IMR-90 (cell line): ENCODE results near the gene ARID5A. TPM values are rescaled to one million over a fixed set of nuclear protein-coding genes. Genes with fewer than 3 reads are reported as not detected.

Source experiments
- ATAC-seq: fragments of 200-7000 bp; cut with Tn5 transposase; 2 replicates; pipeline ENCODE4 v1.9.1; 2020; ENCODE audit warnings: low read depth, mild to moderate bottlenecking, moderate library complexity
- BruUV-seq: library from RNA; stranded (reverse); fragments of 400-500 nt; replicated peaks from 2 replicates; lab custom pipeline; 2021; lab: Mats Ljungman, UMichigan
- CTCF ChIA-PET: fragments of 300-600 bp; formaldehyde crosslinking; extraction: SDS; loops from one replicate; lab custom pipeline; 2021; ENCODE audit warnings: antibody characterized with exemption; lab: Yijun Ruan, JAX
- POLR2A ChIA-PET: fragments of 300-600 bp; sonication (Branson Sonifier 250); formaldehyde crosslinking; loops from one replicate; lab custom pipeline; 2022; ENCODE audit warnings: antibody characterized with exemption; ENCODE audit not compliant: unreplicated experiment; lab: Charles Lee
- DNase-seq: peaks from one replicate; pipeline ENCODE4 v3.0.0; 2013
- H2AFZ ChIP-seq: replicated peaks from 2 replicates; pipeline ENCODE3; 2013; ENCODE audit warnings: low read length, mild to moderate bottlenecking; ENCODE audit not compliant: poor library complexity
- H2AK5ac ChIP-seq: 2 replicates; pipeline ENCODE4 v1.6.1; 2013; ENCODE audit warnings: low read depth, low read length, inconsistent platforms
- H2AK9ac ChIP-seq: replicated peaks from 2 replicates; pipeline ENCODE3; 2013; ENCODE audit warnings: mild to moderate bottlenecking, low read depth, low read length, moderate library complexity; ENCODE audit not compliant: poor library complexity
- H2BK120ac ChIP-seq: 2 replicates; pipeline ENCODE4 v1.6.1; 2013; ENCODE audit warnings: low read depth, low read length, inconsistent platforms
- H2BK15ac ChIP-seq: 3 replicates; pipeline ENCODE4 v1.6.1; 2013; ENCODE audit warnings: low read depth, low read length, inconsistent platforms
- H2BK20ac ChIP-seq: 2 replicates; pipeline ENCODE4 v1.6.1; 2013; ENCODE audit warnings: low read depth, mild to moderate bottlenecking, inconsistent platforms, low read length, moderate library complexity
- H2BK5ac ChIP-seq: 2 replicates; pipeline ENCODE4 v1.6.1; 2013; ENCODE audit warnings: mild to moderate bottlenecking, low read depth, low read length, inconsistent platforms; ENCODE audit not compliant: poor library complexity, severe bottlenecking
- H3K14ac ChIP-seq: replicated peaks from 2 replicates; pipeline ENCODE4 v1.6.1; 2013; ENCODE audit warnings: low read depth, low read length, inconsistent platforms
- H3K18ac ChIP-seq: 2 replicates; pipeline ENCODE4 v1.6.1; 2013; ENCODE audit warnings: low read depth, low read length, control low read depth
- H3K23ac ChIP-seq: 2 replicates; pipeline ENCODE4 v1.6.1; 2013; ENCODE audit warnings: low read depth, low read length, inconsistent platforms
- H3K27ac ChIP-seq: 2 replicates; pipeline ENCODE4 v1.5.1; 2013; ENCODE audit warnings: mild to moderate bottlenecking, control low read depth, low read length; ENCODE audit not compliant: insufficient read depth
- H3K27me3 ChIP-seq: 2 replicates; pipeline ENCODE4 v1.6.1; 2013; ENCODE audit warnings: low read length; ENCODE audit not compliant: control insufficient read depth, insufficient read depth
- H3K36me3 ChIP-seq: 2 replicates; pipeline ENCODE4 v1.6.1; 2013; ENCODE audit warnings: low read length, mixed read lengths; ENCODE audit not compliant: control insufficient read depth, insufficient read depth
- H3K4ac ChIP-seq: 2 replicates; pipeline ENCODE4 v1.6.1; 2013; ENCODE audit warnings: low read depth, low read length, inconsistent platforms
- H3K4me1 ChIP-seq: 2 replicates; pipeline ENCODE4 v1.6.1; 2013; ENCODE audit warnings: low read length, mixed read lengths; ENCODE audit not compliant: control insufficient read depth, insufficient read depth
- H3K4me2 ChIP-seq: 2 replicates; pipeline ENCODE4 v1.6.1; 2013; ENCODE audit warnings: low read depth, mild to moderate bottlenecking, control low read depth, low read length, moderate library complexity
- H3K4me3 ChIP-seq: 2 replicates; pipeline ENCODE4 v1.5.1; 2013; ENCODE audit warnings: low read depth, mild to moderate bottlenecking, control low read depth, low read length, moderate library complexity; ENCODE audit not compliant: insufficient read depth
- H3K56ac ChIP-seq: 2 replicates; pipeline ENCODE4 v1.6.1; 2013; ENCODE audit warnings: low read length, inconsistent platforms; ENCODE audit not compliant: insufficient read depth; ENCODE audit errors: extremely low read depth
- H3K79me1 ChIP-seq, 2 experiments: 2 replicates each; pipeline ENCODE4 v1.6.1; 2013; ENCODE audit warnings: low read length in 2 of 2, inconsistent platforms in 1 of 2, low read depth in 1 of 2
- H3K9ac ChIP-seq: 2 replicates; pipeline ENCODE4 v1.6.1; 2013; ENCODE audit warnings: low read depth, low read length, control low read depth
- H3K9me1 ChIP-seq: 2 replicates; pipeline ENCODE4 v1.6.1; 2013; ENCODE audit warnings: low read length, inconsistent platforms; ENCODE audit not compliant: insufficient read depth
- H3K9me3 ChIP-seq: 2 replicates; pipeline ENCODE4 v1.6.1; 2013; ENCODE audit warnings: low read length; ENCODE audit not compliant: control insufficient read depth, insufficient read depth
- H4K20me1 ChIP-seq: 2 replicates; pipeline ENCODE4 v1.6.1; 2013; ENCODE audit warnings: low read length, inconsistent platforms; ENCODE audit not compliant: insufficient read depth
- H4K5ac ChIP-seq: 2 replicates; pipeline ENCODE4 v1.6.1; 2013; ENCODE audit warnings: mild to moderate bottlenecking, low read depth, low read length, control low read depth
- H4K8ac ChIP-seq, 2 experiments: 2 replicates each; pipeline ENCODE4 v1.6.1; 2013; ENCODE audit warnings: low read depth in 2 of 2, low read length in 2 of 2, control low read depth in 1 of 2, inconsistent platforms in 1 of 2
- H4K91ac ChIP-seq: 2 replicates; pipeline ENCODE4 v1.6.1; 2013; ENCODE audit warnings: low read depth, low read length, inconsistent platforms; ENCODE audit not compliant: insufficient read depth
- BHLHE40 ChIP-seq: fragments of 150-350 bp; IDR thresholded peaks from 2 replicates; pipeline ENCODE4 v1.6.1; 2016; ENCODE audit warnings: mild to moderate bottlenecking, low read depth, low read length
- CEBPB ChIP-seq: IDR thresholded peaks from 2 replicates; pipeline ENCODE4 v1.6.1; 2012; ENCODE audit warnings: low read depth, low read length, improper control_type of control experiment
- CHD1 ChIP-seq: IDR thresholded peaks from 2 replicates; pipeline ENCODE4 v1.6.1; 2012; ENCODE audit warnings: low read depth, low read length, improper control_type of control experiment
- FOS ChIP-seq: fragments of 150-350 bp; IDR thresholded peaks from 2 replicates; pipeline ENCODE4 v1.6.1; 2016; ENCODE audit warnings: low read depth, low read length
- MAFK ChIP-seq: IDR thresholded peaks from 2 replicates; pipeline ENCODE4 v1.6.1; 2012; ENCODE audit warnings: low read depth, low read length, improper control_type of control experiment
- MAZ ChIP-seq: IDR thresholded peaks from 2 replicates; pipeline ENCODE4 v1.6.1; 2012; ENCODE audit warnings: low read depth, mild to moderate bottlenecking, low read length, improper control_type of control experiment, moderate library complexity, borderline replicate concordance
- MXI1 ChIP-seq: IDR thresholded peaks from 2 replicates; pipeline ENCODE4 v1.6.1; 2012; ENCODE audit warnings: low read depth, mild to moderate bottlenecking, low read length, moderate library complexity, borderline replicate concordance
- NFE2L2 ChIP-seq: fragments of 150-350 bp; IDR thresholded peaks from 2 replicates; pipeline ENCODE4 v1.6.1; 2016; ENCODE audit warnings: low read depth, mild to moderate bottlenecking, low read length
- POLR2A ChIP-seq: IDR thresholded peaks from 2 replicates; pipeline ENCODE4 v1.6.1; 2012; ENCODE audit warnings: mild to moderate bottlenecking, low read depth, low read length
- RAD21 ChIP-seq: IDR thresholded peaks from 2 replicates; pipeline ENCODE4 v1.6.1; 2012; ENCODE audit warnings: low read length, improper control_type of control experiment
- RCOR1 ChIP-seq: IDR thresholded peaks from 2 replicates; pipeline ENCODE4 v1.6.1; 2012; ENCODE audit warnings: mild to moderate bottlenecking, low read length, improper control_type of control experiment; ENCODE audit not compliant: insufficient replicate concordance
- RFX5 ChIP-seq: IDR thresholded peaks from 2 replicates; pipeline ENCODE4 v1.8.0; 2012; ENCODE audit warnings: low read depth, mild to moderate bottlenecking, low read length, moderate library complexity
- SMC3 ChIP-seq: fragments of 150-350 bp; IDR thresholded peaks from 2 replicates; pipeline ENCODE4 v1.6.1; 2016; ENCODE audit warnings: low read depth, mild to moderate bottlenecking, antibody characterized with exemption, low read length, moderate library complexity
- WGBS, 2 experiments: methylation state at CpG; one replicate each; pipeline versions ENCODE4 v1.1.5 to v1.1.7; 2013; ENCODE audit warnings: missing lambda C conversion rate in 2 of 2; ENCODE audit not compliant: insufficient read length in 1 of 2; ENCODE audit errors: extremely low coverage in 2 of 2; 5-methylcytosine and 5-hydroxymethylcytosine counted together
- dilution Hi-C: fragments of 300-500 bp; cut with HindIII; formaldehyde crosslinking; loops from one replicate; pipeline ENCODE4 v1.14.3; 2018; ENCODE audit warnings: low sequenced_read_pairs; ENCODE audit not compliant: unreplicated experiment
- in situ Hi-C: fragments of 300-500 bp; cut with MboI; formaldehyde crosslinking; loops from 3 replicates; pipeline ENCODE4 v1.14.3; 2019; ENCODE audit warnings: low sequenced_read_pairs, inconsistent platforms, mixed read lengths
- intact Hi-C: fragments of 100-400 bp; cut with micrococcal nuclease; formaldehyde crosslinking; loops from 2 replicates; pipeline ENCODE4 v1.10.0; 2022
- polyA plus RNA-seq, 3 experiments: library from polyadenylated mRNA; depleted of rRNA; stranded (reverse); fragments of >200 nt; gene quantifications; 2 replicates each; pipeline ENCODE4 v1.2.3, GENCODE V29; 2012; ENCODE audit warnings: low replicate concordance in 1 of 3
- total RNA-seq: library from RNA; depleted of rRNA; stranded (reverse); fragments of >200 nt; gene quantifications from 2 replicates; pipeline ENCODE4 v1.2.3, GENCODE V29; 2012
- TF ChIP-seq, protein P1 (sequence below): fragments of 150-350 bp; IDR thresholded peaks from 2 replicates; pipeline ENCODE4 v1.6.1; 2017; ENCODE audit warnings: mild to moderate bottlenecking, antibody characterized with exemption, low read length, low read depth
- TF ChIP-seq, protein P2 (sequence below): conservative IDR thresholded peaks from 2 replicates; pipeline ENCODE4 v1.5.1; 2012; ENCODE audit warnings: mild to moderate bottlenecking, low read depth, low read length, improper control_type of control experiment
- TF ChIP-seq, protein P3 (sequence below): fragments of 150-350 bp; IDR thresholded peaks from 2 replicates; pipeline ENCODE4 v1.6.1; 2016; ENCODE audit warnings: low read depth, mild to moderate bottlenecking, low read length, moderate library complexity, borderline replicate concordance

The ARID5A gene
- total and polyA plus RNA-seq, 2 of the 4 experiments (the other 2 are of a cell fraction) = 2.3 to 6.7 TPM

DNA sequence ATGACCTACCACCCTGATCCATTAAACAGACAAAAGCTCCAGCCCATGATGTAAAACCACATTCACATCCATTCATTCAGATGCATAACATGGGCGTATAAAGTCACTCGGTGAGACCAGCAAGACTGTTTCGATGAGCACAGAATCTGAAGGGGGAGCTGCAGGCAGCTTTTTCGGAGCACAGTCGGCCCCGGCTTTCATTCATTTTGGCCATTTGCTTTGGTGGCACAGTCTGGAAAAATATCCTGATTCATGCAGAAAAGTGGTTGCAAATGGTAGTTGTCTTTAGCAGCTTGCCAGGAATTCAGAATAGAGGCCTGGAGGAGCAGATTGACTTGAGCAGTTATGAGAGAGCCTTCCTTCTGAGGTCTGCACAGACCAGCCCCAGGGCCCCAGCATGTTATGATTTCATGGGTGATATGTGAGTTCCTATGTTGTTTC is 11.2 kb downstream of the ARID5A start:
- in situ Hi-C loops = no loop called here
- peaks cover 28% of the 10 kb centered on the region for H3K36me3 ChIP-seq
- 68% methylated on average over 6 of the region's 6 CpGs; no CpG with 5 or more reads in 1 of the 2 experiments for WGBS, 2 experiments
- H4K8ac ChIP-seq = no peak overlapping the region
- H4K20me1 ChIP-seq = peaks cover 8% of the 10 kb centered on the region
- no peak overlapping the region for H2BK20ac ChIP-seq
- H3K23ac ChIP-seq = no peak overlapping the region
- no TSS peak for BruUV-seq
- peak overlapping the region; percentile 1 for H2AK9ac ChIP-seq
- H2AK5ac ChIP-seq = no peak overlapping the region
- no peak overlapping the region for H2BK5ac ChIP-seq
- no peaks in the 10 kb centered on the region for H3K9me3 ChIP-seq
- no peak overlapping the region for H3K4me2 ChIP-seq
- H4K5ac ChIP-seq = no peak overlapping the region
- peaks cover 10 to 24% of the 10 kb centered on the region in 2 experiments; a peak in 3 of 4 replicates for H3K79me1 ChIP-seq
- no peaks in the 10 kb centered on the region for H3K9me1 ChIP-seq
- H2AFZ ChIP-seq = no peak overlapping the region
- ATAC-seq (peak; percentile 56), DNase-seq (peak; percentile 58)
- CTCF ChIA-PET = interaction anchor here (0.6 to 0.9 kb wide), 2 partner anchors 177 to 556 kb away, joined by 3 to 5 read pairs; partner anchors contain the start of gene ANKRD36C
- dilution Hi-C loops = no loop called here
- peaks cover 5% of the 10 kb centered on the region; the same call in 1 of the 2 replicates for H3K4me1 ChIP-seq
- intact Hi-C loops = no loop called here
- TF ChIP-seq BHLHE40 = no peak
- no peak for TF ChIP-seq MAFK
- no peak for TF ChIP-seq MXI1
- TF ChIP-seq RCOR1 = no peak
- no peak for TF ChIP-seq RFX5
- TF ChIP-seq, protein P1, sequence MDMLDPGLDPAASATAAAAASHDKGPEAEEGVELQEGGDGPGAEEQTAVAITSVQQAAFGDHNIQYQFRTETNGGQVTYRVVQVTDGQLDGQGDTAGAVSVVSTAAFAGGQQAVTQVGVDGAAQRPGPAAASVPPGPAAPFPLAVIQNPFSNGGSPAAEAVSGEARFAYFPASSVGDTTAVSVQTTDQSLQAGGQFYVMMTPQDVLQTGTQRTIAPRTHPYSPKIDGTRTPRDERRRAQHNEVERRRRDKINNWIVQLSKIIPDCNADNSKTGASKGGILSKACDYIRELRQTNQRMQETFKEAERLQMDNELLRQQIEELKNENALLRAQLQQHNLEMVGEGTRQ = no peak
- TF ChIP-seq SMC3 = no peak
- TF ChIP-seq, protein P2, sequence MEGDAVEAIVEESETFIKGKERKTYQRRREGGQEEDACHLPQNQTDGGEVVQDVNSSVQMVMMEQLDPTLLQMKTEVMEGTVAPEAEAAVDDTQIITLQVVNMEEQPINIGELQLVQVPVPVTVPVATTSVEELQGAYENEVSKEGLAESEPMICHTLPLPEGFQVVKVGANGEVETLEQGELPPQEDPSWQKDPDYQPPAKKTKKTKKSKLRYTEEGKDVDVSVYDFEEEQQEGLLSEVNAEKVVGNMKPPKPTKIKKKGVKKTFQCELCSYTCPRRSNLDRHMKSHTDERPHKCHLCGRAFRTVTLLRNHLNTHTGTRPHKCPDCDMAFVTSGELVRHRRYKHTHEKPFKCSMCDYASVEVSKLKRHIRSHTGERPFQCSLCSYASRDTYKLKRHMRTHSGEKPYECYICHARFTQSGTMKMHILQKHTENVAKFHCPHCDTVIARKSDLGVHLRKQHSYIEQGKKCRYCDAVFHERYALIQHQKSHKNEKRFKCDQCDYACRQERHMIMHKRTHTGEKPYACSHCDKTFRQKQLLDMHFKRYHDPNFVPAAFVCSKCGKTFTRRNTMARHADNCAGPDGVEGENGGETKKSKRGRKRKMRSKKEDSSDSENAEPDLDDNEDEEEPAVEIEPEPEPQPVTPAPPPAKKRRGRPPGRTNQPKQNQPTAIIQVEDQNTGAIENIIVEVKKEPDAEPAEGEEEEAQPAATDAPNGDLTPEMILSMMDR = no peak
- TF ChIP-seq RAD21 = no peak
- no peak for TF ChIP-seq POLR2A
- no peak for TF ChIP-seq CEBPB
- no peak for TF ChIP-seq FOS
- TF ChIP-seq MAZ = no peak
- TF ChIP-seq, protein P3, sequence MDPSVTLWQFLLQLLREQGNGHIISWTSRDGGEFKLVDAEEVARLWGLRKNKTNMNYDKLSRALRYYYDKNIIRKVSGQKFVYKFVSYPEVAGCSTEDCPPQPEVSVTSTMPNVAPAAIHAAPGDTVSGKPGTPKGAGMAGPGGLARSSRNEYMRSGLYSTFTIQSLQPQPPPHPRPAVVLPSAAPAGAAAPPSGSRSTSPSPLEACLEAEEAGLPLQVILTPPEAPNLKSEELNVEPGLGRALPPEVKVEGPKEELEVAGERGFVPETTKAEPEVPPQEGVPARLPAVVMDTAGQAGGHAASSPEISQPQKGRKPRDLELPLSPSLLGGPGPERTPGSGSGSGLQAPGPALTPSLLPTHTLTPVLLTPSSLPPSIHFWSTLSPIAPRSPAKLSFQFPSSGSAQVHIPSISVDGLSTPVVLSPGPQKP = no peak
- no peak for TF ChIP-seq NFE2L2
- TF ChIP-seq CHD1 = no peak
- no peak overlapping the region for H2BK15ac ChIP-seq
- H3K4me3 ChIP-seq = no peak overlapping the region
- no peak overlapping the region for H4K91ac ChIP-seq
- H3K27ac ChIP-seq = no peak overlapping the region
- H3K56ac ChIP-seq = no peak overlapping the region
- H3K18ac ChIP-seq = no peak overlapping the region
- H3K27me3 ChIP-seq = no peaks in the 10 kb centered on the region
- no peak overlapping the region for H3K4ac ChIP-seq
- no peak overlapping the region for H3K14ac ChIP-seq
- H2BK120ac ChIP-seq = no peak overlapping the region
- no peak overlapping the region for H3K9ac ChIP-seq
- POLR2A ChIA-PET = interaction anchor here (0.6 kb wide), 1 partner anchor 217 kb away, joined by 4 read pairs; no protein-coding TSS in a partner anchor
